Astrocyte of the cerebellum (primary cell): ENCODE results near the gene NEDD1.

Experiments used
- DNase-seq: peaks from one replicate; pipeline ENCODE4 v3.0.0-alpha.2; 2011; ENCODE audit warnings: low read depth
- H3K4me3 ChIP-seq: 2 replicates; pipeline ENCODE4 v1.5.1; 2011; ENCODE audit warnings: mild to moderate bottlenecking, low read depth, low read length, moderate library complexity
- CTCF ChIP-seq: IDR thresholded peaks from 2 replicates; pipeline ENCODE4 v1.5.1; 2012; ENCODE audit warnings: low read length, low read depth, moderate library complexity, mild to moderate bottlenecking; ENCODE audit errors: missing control alignments
- in situ Hi-C: cut with HindIII; loops from 2 replicates; pipeline ENCODE4 v1.10.0; 2017; ENCODE audit warnings: low sequenced_read_pairs

The NEDD1 gene

GRCh38 chr12:96870946-96871345 lies 36.1 kb upstream of the NEDD1 start:
- TF ChIP-seq CTCF = no peak
- no peak for DNase-seq
- no peak overlapping the region for H3K4me3 ChIP-seq
- in situ Hi-C loops = no loop called here

GRCh38 chr12:96872961-96873360 lies 34.1 kb upstream of the NEDD1 start:
- no peak for DNase-seq
- in situ Hi-C loops = no loop called here
- TF ChIP-seq CTCF = no peak
- no peak overlapping the region for H3K4me3 ChIP-seq

GRCh38 chr12:96874211-96874610 lies 32.8 kb upstream of the NEDD1 start:
- no peak overlapping the region for H3K4me3 ChIP-seq
- in situ Hi-C loops = no loop called here
- no peak for TF ChIP-seq CTCF
- DNase-seq = no peak

DNA sequence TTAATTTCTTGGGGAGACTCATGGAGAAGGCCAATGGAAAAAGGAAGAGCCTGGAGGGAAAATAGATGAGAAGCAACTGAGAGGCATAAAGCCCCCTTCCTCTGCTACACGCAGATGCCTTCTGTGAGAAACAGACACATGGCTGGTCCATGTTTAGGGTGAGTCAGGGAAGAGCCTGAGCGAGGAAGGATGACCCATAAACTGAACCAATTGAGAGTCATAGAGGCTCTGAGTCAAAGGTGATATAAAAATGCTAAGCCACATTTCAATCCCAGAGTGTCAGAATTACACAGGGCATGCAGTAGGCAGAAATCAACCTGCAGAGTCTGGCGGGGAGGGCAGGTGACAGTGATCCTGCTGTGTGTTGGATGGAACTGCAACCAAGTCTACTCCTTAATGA lies 30.1 kb upstream of the NEDD1 start:
- TF ChIP-seq CTCF = no peak
- no peak for DNase-seq
- H3K4me3 ChIP-seq = no peak overlapping the region
- in situ Hi-C loops = no loop called here

- H3K4me3 ChIP-seq = no peak overlapping the region
- peak; percentile 62 for DNase-seq
- TF ChIP-seq CTCF = no peak
- in situ Hi-C loops = no loop called here
Observed at GRCh38 chr12:96878704-96879103, 28.4 kb upstream of the NEDD1 start.

DNA sequence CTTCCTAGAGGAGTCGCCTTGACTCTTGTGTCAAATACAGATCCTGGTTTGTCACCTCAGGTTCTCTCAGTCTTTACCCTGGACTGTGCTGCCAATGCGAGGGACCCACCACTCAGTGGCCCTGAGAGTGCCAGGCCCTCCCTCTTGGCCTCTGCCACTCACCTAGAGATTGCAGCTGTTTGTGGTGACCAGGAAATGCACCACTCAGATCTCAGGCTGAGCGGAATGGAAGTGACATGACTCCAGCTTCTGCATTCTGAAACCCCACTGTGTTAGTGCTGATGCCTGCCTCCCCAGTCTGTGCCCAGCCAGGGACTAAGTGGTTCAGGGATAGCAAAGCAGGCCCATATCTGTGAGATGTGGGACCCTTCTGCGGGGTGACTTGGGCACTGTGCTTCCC lies 27.8 kb upstream of the NEDD1 start:
- in situ Hi-C loops = no loop called here
- H3K4me3 ChIP-seq = no peak overlapping the region
- DNase-seq = no peak
- TF ChIP-seq CTCF = no peak

DNA sequence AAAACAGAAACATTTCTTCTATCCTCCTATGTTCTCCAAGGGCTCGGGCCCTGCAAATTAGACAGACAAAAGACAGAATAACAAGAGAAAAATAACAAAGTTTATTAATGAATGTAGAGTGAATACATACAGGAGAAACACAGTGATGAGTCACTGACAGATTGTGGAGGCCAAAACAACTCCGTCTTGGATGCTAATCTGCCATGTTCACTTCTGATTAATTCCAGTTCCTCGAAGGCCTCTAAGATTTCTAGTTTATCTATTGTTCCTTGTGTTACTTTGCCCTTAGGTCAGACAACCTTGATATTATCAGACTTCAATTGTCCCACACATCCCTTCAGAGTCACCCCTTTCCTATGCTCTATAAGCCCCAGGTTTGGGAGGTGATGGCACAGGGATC lies 26.8 kb upstream of the NEDD1 start:
- in situ Hi-C loops = no loop called here
- no peak for TF ChIP-seq CTCF
- no peak overlapping the region for H3K4me3 ChIP-seq
- no peak for DNase-seq
